ENCODE data around the gene ATP9A.

DNA sequence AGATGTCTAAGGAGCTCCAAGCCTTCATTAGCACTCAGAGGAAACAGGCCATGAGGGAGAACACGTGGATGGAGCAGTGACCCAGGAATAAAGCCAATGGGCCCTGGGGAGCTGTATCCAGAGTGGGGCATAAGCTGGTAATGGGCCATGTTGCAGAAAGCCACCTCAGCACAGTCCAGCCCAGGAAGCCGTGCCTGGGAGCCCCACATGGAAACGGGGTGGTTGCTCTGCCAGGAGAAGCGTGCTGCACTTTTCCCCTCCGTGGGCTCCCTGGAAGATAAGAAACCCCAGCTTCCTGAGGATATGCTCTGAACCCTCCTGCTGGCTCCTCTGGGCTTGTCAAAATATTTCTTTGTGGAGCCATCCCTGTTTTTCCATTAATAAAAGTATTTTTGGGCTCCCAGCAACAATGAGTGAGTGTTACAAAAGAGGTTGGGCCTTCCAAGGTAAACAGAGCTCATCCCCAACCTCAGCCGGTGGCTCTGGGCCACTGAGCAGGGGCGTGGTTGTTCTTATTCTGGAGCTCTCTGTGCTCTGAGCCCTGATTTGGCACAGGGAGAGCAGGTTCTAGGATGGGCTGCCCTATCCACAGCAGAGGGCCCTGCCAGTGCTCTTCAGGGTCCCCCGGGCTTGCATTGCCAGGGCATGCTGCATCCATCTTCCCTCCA is 194.5 kb downstream of the ATP9A start:
- TF ChIP-seq, protein P1, sequence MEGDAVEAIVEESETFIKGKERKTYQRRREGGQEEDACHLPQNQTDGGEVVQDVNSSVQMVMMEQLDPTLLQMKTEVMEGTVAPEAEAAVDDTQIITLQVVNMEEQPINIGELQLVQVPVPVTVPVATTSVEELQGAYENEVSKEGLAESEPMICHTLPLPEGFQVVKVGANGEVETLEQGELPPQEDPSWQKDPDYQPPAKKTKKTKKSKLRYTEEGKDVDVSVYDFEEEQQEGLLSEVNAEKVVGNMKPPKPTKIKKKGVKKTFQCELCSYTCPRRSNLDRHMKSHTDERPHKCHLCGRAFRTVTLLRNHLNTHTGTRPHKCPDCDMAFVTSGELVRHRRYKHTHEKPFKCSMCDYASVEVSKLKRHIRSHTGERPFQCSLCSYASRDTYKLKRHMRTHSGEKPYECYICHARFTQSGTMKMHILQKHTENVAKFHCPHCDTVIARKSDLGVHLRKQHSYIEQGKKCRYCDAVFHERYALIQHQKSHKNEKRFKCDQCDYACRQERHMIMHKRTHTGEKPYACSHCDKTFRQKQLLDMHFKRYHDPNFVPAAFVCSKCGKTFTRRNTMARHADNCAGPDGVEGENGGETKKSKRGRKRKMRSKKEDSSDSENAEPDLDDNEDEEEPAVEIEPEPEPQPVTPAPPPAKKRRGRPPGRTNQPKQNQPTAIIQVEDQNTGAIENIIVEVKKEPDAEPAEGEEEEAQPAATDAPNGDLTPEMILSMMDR (IDR thresholded peaks at IDR 0.05): no peak
- TF ChIP-seq POLR2A (IDR thresholded peaks at IDR 0.05): no peak

Measured in right lobe of liver (tissue), 4 donors.